Right lobe of liver (tissue), 6 donors: ENCODE measurements around the gene DCBLD2. TPM values are rescaled to one million over a fixed set of nuclear protein-coding genes. Genes with fewer than 3 reads are reported as not detected.
A peak's percentile ranks its signal among the peaks of the same experiment; 100 is the strongest.

Experiments
- ATAC-seq, 4 donors: fragments of 200-7000 bp; cut with Tn5 transposase; one replicate each; pipeline ENCODE4 v1.9.1; 2020; ENCODE audit warnings: mild to moderate bottlenecking in 4 of 4, moderate library complexity in 4 of 4
- DNase-seq, 3 donors: peaks; one replicate each; pipeline ENCODE4 v3.0.0-alpha.2; 2020
- H3K27ac ChIP-seq, 3 donors: fragments of 200-600 bp; one replicate each; pipeline ENCODE4 v1.8.0; 2022
- H3K27me3 ChIP-seq, 2 donors: fragments of 200-600 bp; one replicate each; pipeline ENCODE4 v1.8.0; 2022
- H3K36me3 ChIP-seq, 4 donors: fragments of 200-600 bp; sonication (generic) in 1 of 4; one replicate each; pipeline versions ENCODE4 v1.5.1 to v1.8.0; 2017 to 2022; ENCODE audit warnings: control low read depth in 1 of 4
- H3K4me1 ChIP-seq, 4 donors: fragments of 200-600 bp; sonication (generic) in 1 of 4; one replicate each; pipeline versions ENCODE4 v1.5.1 to v1.8.0; 2017 to 2022; ENCODE audit warnings: control low read depth in 1 of 4
- H3K4me3 ChIP-seq, 3 donors: fragments of 200-600 bp; one replicate each; pipeline ENCODE4 v1.8.0; 2022
- H3K9me3 ChIP-seq, 4 donors: fragments of 200-600 bp; sonication (generic) in 1 of 4; one replicate each; pipeline versions ENCODE4 v1.5.1 to v1.8.0; 2017 to 2022; ENCODE audit warnings: control low read depth in 1 of 4
- POLR2A ChIP-seq: fragments of 450-650 bp; IDR thresholded peaks from one replicate; pipeline ENCODE4 v1.6.1; 2017; ENCODE audit warnings: antibody characterized with exemption, mild to moderate bottlenecking
- WGBS: methylation state at CpG from one replicate; pipeline ENCODE4 v1.1.6; 2018; ENCODE audit warnings: low coverage, low lambda C conversion rate; ENCODE audit not compliant: insufficient coverage; ENCODE audit errors: missing lambda C conversion rate; 5-methylcytosine and 5-hydroxymethylcytosine counted together
- intact Hi-C, 2 donors: fragments of 100-400 bp; cut with DNase I; formaldehyde crosslinking; loops; one replicate each; pipeline versions ENCODE4 v1.11.2 to v1.14.1; 2022
- total RNA-seq, 6 experiments: library from RNA; depleted of rRNA in 2 of 6; stranded (reverse); fragments of >200 nt in 2 of 6; fragmentation: NEBNext Ultra II Directional in 3 of 6; extraction: Animal tissue kit (Norgen Biotek cat#: 25700) in 3 of 6; gene quantifications; one replicate each; pipeline versions ENCODE4 v1.1.0 to v1.2.4, GENCODE V29; 2016 to 2023
- TF ChIP-seq, protein P1 (sequence below), 4 donors: fragments of 200-600 bp in 3 of 4; fragments of 450-650 bp in 1 of 4; IDR thresholded peaks; one replicate each; pipeline versions ENCODE4 v1.5.1 to v1.8.0; 2016 to 2022; ENCODE audit warnings: antibody characterized with exemption in 4 of 4, mild to moderate bottlenecking in 2 of 4
- donor health status: DM: no; HTN: yes; CAD: no.
- donor health status: DM: no; HTN: no; CAD: no.
- donor health status: DM: no; HTN: no; CAD: no.
- donor health status: DM: no; HTN: yes; CAD: no.
- donor health status: DM: no; HTN: yes; CAD: no.

Gene DCBLD2
- total RNA-seq, 6 experiments from 2014 or later = 8.1 to 11.3 (median 10.6) TPM

DNA sequence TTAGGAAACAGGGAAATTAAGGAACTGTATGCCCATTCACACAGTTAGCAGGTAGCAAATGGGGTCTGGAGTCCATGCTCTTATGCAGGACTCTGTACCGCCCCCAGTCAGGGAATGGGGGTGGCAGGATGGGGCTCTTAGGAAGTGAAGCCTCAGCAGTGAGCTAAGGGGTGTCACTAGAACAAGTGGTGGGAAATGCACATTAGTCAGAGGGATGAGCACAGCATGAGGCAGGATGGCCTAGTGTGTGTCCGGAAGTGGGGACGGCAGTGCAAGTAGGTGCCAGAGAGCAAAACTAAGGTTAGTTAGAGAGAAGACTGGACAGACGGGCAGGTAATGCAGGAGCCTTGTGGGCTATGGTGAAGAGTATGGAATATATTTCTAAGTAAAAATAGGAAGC, 77.7 kb downstream of the DCBLD2 start:
- H3K27ac ChIP-seq = no peak overlapping the region
- WGBS = 84% methylated on average over 4 of the region's 4 CpGs

DNA sequence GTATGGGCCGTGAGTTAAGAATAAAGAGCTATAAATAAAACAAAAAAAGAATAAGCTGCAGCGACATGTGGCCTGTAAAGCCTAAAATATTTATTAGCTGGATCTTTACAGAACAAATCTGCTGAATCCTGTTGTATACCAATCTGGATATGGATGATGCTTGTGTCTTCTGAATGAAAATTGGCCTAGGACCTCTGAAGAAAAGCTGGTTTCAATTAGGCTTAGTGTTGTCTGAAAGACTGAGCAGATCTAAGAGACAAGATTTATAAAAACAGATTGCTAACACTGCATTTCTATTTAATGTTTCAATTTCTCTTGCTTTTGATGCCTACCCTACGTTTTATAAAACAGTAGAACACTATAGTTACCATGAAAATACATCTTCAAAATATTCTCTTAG, 80.4 kb downstream of the DCBLD2 start:
- ATAC-seq = no peak
- Histone ChIP-seq H3K4me1 (no peaks in the 10 kb centered on the region), H3K4me3 (no peak overlapping the region), H3K36me3 (peaks cover 0 to 3% (median 0%) of the 10 kb centered on the region in 4 donors), H3K9me3 (no peaks in the 10 kb centered on the region), H3K27me3 (no peaks in the 10 kb centered on the region), H3K27ac (no peak overlapping the region)
- intact Hi-C loops = no loop called here
- DNase-seq = no peak
- TF ChIP-seq, protein P1, sequence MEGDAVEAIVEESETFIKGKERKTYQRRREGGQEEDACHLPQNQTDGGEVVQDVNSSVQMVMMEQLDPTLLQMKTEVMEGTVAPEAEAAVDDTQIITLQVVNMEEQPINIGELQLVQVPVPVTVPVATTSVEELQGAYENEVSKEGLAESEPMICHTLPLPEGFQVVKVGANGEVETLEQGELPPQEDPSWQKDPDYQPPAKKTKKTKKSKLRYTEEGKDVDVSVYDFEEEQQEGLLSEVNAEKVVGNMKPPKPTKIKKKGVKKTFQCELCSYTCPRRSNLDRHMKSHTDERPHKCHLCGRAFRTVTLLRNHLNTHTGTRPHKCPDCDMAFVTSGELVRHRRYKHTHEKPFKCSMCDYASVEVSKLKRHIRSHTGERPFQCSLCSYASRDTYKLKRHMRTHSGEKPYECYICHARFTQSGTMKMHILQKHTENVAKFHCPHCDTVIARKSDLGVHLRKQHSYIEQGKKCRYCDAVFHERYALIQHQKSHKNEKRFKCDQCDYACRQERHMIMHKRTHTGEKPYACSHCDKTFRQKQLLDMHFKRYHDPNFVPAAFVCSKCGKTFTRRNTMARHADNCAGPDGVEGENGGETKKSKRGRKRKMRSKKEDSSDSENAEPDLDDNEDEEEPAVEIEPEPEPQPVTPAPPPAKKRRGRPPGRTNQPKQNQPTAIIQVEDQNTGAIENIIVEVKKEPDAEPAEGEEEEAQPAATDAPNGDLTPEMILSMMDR (IDR thresholded peaks at IDR 0.05) = no peak
- no peak for TF ChIP-seq POLR2A
- WGBS = 82% methylated on average over 3 of the region's 3 CpGs

More for the DNA sequence above, 77.7 kb downstream of the DCBLD2 start:
- DNase-seq (no peak), ATAC-seq (no peak)
- Histone ChIP-seq H3K36me3 (peaks cover 0 to 3% (median 0%) of the 10 kb centered on the region in 4 donors), H3K27me3 (no peaks in the 10 kb centered on the region), H3K4me3 (no peak overlapping the region), H3K9me3 (no peaks in the 10 kb centered on the region), H3K4me1 (no peaks in the 10 kb centered on the region)
- intact Hi-C loops = no loop called here
- TF ChIP-seq, protein P1 (IDR thresholded peaks at IDR 0.05) = no peak
- no peak for TF ChIP-seq POLR2A

DNA sequence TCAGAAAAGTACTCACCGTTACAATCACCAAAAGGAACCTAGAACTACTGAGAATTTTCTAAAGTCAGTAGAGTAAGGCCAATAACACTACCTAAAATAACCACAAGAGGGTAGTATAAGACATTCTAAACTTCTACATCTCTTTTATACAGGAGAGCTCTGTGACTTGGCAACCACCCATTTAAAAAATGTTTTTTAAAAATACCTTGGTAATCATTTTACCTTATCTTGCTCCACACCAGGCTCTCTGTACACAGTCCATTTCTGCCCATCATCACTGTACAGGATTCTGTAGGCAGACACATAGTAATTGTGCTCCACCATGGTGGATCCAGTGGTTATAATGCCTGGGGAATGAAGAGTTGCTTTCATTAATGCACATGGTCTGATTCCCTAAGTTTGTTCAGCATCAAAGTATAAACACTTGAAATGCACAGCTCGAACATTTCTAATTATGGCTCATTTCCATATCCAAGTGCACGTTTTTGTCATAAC, 83.9 kb downstream of the DCBLD2 start:
- WGBS = 25% methylated on average over 3 of the region's 3 CpGs
- TF ChIP-seq, protein P1 (IDR thresholded peaks at IDR 0.05) = peak; percentile 69 to 87 (median 80)
- no peak for TF ChIP-seq POLR2A
- H3K9me3 ChIP-seq = no peaks in the 10 kb centered on the region
- intact Hi-C loops = loop anchor here (5.0 to 10.0 kb wide), 2 partner anchors 175 to 177 kb away; no protein-coding TSS in a partner anchor
- no peak overlapping the region for H3K27ac ChIP-seq
- no peak overlapping the region for H3K4me3 ChIP-seq
- H3K36me3 ChIP-seq = peaks cover 0 to 3% (median 0%) of the 10 kb centered on the region in 4 donors
- no peaks in the 10 kb centered on the region for H3K27me3 ChIP-seq
- DNase-seq (no peak), ATAC-seq (peak; percentile 66 to 77 (median 74))
- peaks cover 0 to 14% (median 6%) of the 10 kb centered on the region in 4 donors for H3K4me1 ChIP-seq

DNA sequence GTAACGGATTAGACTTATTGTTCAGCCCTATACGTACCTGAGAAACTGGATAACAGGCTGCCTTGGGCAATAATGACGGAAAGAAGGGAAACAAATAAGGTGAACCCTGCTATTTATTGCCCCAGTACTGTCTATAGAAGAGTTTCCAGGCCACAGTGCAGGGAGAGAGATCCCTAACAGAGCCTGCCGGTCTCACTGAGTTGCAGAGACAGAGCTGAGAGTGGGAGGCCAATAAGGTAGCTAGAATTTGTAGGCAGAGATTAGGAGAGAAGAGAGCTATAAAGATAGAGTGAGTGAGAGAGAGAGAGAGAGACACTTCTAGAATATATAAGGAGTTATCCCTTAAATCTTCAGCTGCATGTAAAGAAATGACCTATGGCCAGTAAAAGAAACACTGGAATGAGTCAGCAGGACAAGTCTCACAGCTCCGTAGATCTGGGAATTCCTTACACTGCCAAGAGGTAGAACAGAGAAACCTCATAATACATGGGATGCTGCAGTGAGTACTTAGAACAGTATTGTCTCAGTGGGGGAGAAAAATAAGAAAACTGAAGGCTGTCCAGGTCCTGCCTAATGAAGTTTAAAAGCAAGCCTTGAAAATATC, 86.6 kb downstream of the DCBLD2 start:
- WGBS = 87% methylated on average over 5 of the region's 5 CpGs
- intact Hi-C loops = loop anchor here (5.0 to 10.0 kb wide), 2 partner anchors 177 to 180 kb away; no protein-coding TSS in a partner anchor
- Histone ChIP-seq H3K27ac (no peak overlapping the region), H3K9me3 (no peaks in the 10 kb centered on the region), H3K27me3 (no peaks in the 10 kb centered on the region), H3K36me3 (no peaks in the 10 kb centered on the region), H3K4me1 (peaks cover 0 to 38% (median 14%) of the 10 kb centered on the region in 4 donors), H3K4me3 (no peak overlapping the region)
- ATAC-seq = no peak
- TF ChIP-seq, protein P1 (IDR thresholded peaks at IDR 0.05) = no peak
- TF ChIP-seq POLR2A = no peak
- no peak for DNase-seq
